GM23338 (cell line): Measurements from ENCODE around the gene ADGRF1.

Experiments used
- CREB1 ChIP-seq: fragments of 250-450 bp; sonication (Bioruptor Pico); IDR thresholded peaks from 2 replicates; pipeline ENCODE4 v1.5.0; 2020; ENCODE audit warnings: low read depth, mild to moderate bottlenecking, moderate library complexity
- CTCF ChIP-seq, 2 experiments: fragments of 200-600 bp in 1 of 2; sonication (generic) in 1 of 2; conservative IDR thresholded peaks; 2 replicates each; pipeline versions ENCODE4 v1.5.1 to v1.6.1; 2016 to 2017; ENCODE audit warnings: antibody characterized with exemption in 2 of 2, low read depth in 2 of 2, mild to moderate bottlenecking in 2 of 2, moderate library complexity in 1 of 2
- EZH2 ChIP-seq: fragments of 200-600 bp; sonication (generic); IDR thresholded peaks from one replicate; pipeline ENCODE4 v1.8.0; 2017; ENCODE audit warnings: antibody characterized with exemption, mild to moderate bottlenecking, low read depth; ENCODE audit not compliant: unreplicated experiment
- EZH2phosphoT487 ChIP-seq: fragments of 200-600 bp; sonication (generic); IDR thresholded peaks from one replicate; pipeline ENCODE4 v1.8.1; 2018; ENCODE audit warnings: antibody characterized with exemption; ENCODE audit not compliant: unreplicated experiment
- POLR2AphosphoS5 ChIP-seq: IDR thresholded peaks from 2 replicates; pipeline ENCODE4 v1.6.1; 2016; ENCODE audit warnings: antibody characterized with exemption, low read depth
- REST ChIP-seq: IDR thresholded peaks from one replicate; pipeline ENCODE4 v1.6.1; 2018; ENCODE audit warnings: antibody characterized with exemption; ENCODE audit not compliant: unreplicated experiment
- STAT1 ChIP-seq: IDR thresholded peaks from one replicate; pipeline ENCODE4 v1.6.1; 2016; ENCODE audit warnings: antibody characterized with exemption; ENCODE audit not compliant: unreplicated experiment

GRCh38 chr6:47047479-47048407, 5.6 kb upstream of the ADGRF1 start:
- TF ChIP-seq EZH2: no peak
- no peak for TF ChIP-seq REST
- TF ChIP-seq CTCF (conservative IDR thresholded peaks at IDR 0.05; ENCODE audit: low read depth in 2 of 2): peak; percentile 87 to 95
- TF ChIP-seq POLR2AphosphoS5: no peak
- TF ChIP-seq EZH2phosphoT487: no peak
- no peak for TF ChIP-seq CREB1 (CRISPR knock-in tag)
- no peak for TF ChIP-seq STAT1
